Measurements from ENCODE around the gene TNF.

DNA sequence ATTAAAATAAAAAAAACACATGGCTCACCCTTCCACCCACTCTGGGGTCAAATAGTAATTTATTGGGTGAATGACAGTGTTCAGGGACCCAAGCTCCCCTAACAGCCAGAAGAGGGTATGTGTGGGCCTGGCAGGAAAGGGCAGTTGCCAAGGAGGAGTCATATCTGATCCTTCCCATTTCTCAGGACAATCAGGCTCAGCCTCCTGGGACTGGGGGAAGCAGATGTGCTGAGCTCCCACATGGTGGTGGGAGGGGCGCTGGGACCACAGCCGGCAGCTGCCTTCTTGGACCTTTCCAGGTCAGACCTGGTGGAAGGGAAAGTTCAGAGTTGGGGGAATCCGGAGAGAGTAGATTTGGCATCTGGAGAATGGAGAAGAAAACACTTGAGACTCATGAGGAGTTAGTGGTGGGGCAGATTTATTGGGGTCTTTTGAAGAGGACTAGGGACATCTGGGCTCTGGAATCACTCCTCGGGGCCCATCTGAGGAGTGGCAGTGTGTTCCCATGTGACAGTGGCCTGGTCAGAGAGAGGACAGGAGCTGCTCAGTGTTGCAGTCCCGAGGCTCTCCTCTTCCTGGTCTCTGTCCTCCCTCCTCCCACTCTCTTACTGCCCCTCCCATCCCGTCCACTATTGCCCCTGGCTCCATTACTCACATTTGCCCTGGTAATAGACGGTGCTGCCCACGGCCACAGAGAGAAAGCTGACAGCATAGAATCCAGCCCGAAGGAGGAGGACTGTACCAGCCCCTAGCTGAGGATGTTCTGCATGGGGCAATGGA, 13.7 kb downstream of the TNF start:
- TF ChIP-seq, protein P1, sequence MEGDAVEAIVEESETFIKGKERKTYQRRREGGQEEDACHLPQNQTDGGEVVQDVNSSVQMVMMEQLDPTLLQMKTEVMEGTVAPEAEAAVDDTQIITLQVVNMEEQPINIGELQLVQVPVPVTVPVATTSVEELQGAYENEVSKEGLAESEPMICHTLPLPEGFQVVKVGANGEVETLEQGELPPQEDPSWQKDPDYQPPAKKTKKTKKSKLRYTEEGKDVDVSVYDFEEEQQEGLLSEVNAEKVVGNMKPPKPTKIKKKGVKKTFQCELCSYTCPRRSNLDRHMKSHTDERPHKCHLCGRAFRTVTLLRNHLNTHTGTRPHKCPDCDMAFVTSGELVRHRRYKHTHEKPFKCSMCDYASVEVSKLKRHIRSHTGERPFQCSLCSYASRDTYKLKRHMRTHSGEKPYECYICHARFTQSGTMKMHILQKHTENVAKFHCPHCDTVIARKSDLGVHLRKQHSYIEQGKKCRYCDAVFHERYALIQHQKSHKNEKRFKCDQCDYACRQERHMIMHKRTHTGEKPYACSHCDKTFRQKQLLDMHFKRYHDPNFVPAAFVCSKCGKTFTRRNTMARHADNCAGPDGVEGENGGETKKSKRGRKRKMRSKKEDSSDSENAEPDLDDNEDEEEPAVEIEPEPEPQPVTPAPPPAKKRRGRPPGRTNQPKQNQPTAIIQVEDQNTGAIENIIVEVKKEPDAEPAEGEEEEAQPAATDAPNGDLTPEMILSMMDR (IDR thresholded peaks at IDR 0.05), result no peak
- no peak for TF ChIP-seq POLR2A (IDR thresholded peaks at IDR 0.05)

Measured in tibial nerve (tissue), 3 donors.